ENCODE data around the gene TP63.

Gene TP63

GRCh38 chr3:189824629-189825312, 193.6 kb downstream of the TP63 start:
- H3K4me3 ChIP-seq (replicated peaks; ENCODE audit: low read depth, low read length) = no peak overlapping the region
- DNase-seq (ENCODE audit: low read depth) = peak; percentile 80
- no peak for TF ChIP-seq CTCF (IDR thresholded peaks at IDR 0.05; ENCODE audit: low read length, missing control alignments)

GRCh38 chr3:189826566-189826965, 195.4 kb downstream of the TP63 start:
- DNase-seq (ENCODE audit: low read depth) = no peak
- no peak for TF ChIP-seq CTCF (IDR thresholded peaks at IDR 0.05; ENCODE audit: low read length, missing control alignments)
- no peak overlapping the region for H3K4me3 ChIP-seq (replicated peaks; ENCODE audit: low read depth, low read length)

GRCh38 chr3:189827108-189827507, 195.9 kb downstream of the TP63 start:
- H3K4me3 ChIP-seq (replicated peaks; ENCODE audit: low read depth, low read length) = no peak overlapping the region
- TF ChIP-seq CTCF (IDR thresholded peaks at IDR 0.05; ENCODE audit: low read length, missing control alignments) = no peak
- no peak for DNase-seq (ENCODE audit: low read depth)

- DNase-seq (ENCODE audit: low read depth) = no peak
- H3K4me3 ChIP-seq (replicated peaks; ENCODE audit: low read depth, low read length) = no peak overlapping the region
- no peak for TF ChIP-seq CTCF (IDR thresholded peaks at IDR 0.05; ENCODE audit: low read length, missing control alignments)
Observed at GRCh38 chr3:189830401-189830800, 199.2 kb downstream of the TP63 start.

- TF ChIP-seq CTCF (IDR thresholded peaks at IDR 0.05; ENCODE audit: low read length, missing control alignments) = no peak
- no peak for DNase-seq (ENCODE audit: low read depth)
- H3K4me3 ChIP-seq (replicated peaks; ENCODE audit: low read depth, low read length) = no peak overlapping the region
Observed at GRCh38 chr3:189833266-189833665, 202.1 kb downstream of the TP63 start.

GRCh38 chr3:189833996-189834395, 202.8 kb downstream of the TP63 start:
- TF ChIP-seq CTCF (IDR thresholded peaks at IDR 0.05; ENCODE audit: low read length, missing control alignments) = no peak
- no peak overlapping the region for H3K4me3 ChIP-seq (replicated peaks; ENCODE audit: low read depth, low read length)
- DNase-seq (ENCODE audit: low read depth) = no peak

GRCh38 chr3:189834462-189834861, 203.3 kb downstream of the TP63 start:
- no peak for TF ChIP-seq CTCF (IDR thresholded peaks at IDR 0.05; ENCODE audit: low read length, missing control alignments)
- DNase-seq (ENCODE audit: low read depth) = no peak
- no peak overlapping the region for H3K4me3 ChIP-seq (replicated peaks; ENCODE audit: low read depth, low read length)

Data from fibroblast of pulmonary artery (primary cell).